GM06990 (cell line): ENCODE data around the gene ERAP2.

Experiments used
- DNase-seq: peaks from one replicate; pipeline ENCODE4 v3.0.0-alpha.2; 2011; ENCODE audit not compliant: insufficient read length; ENCODE audit errors: extremely low read depth
- H3K27me3 ChIP-seq: replicated peaks from 2 replicates; pipeline ENCODE4 v1.6.0; 2011; ENCODE audit warnings: low read length; ENCODE audit not compliant: control insufficient read depth, insufficient read depth
- H3K36me3 ChIP-seq: 2 replicates; pipeline ENCODE4 v1.5.1; 2011; ENCODE audit warnings: low read length; ENCODE audit not compliant: control insufficient read depth, insufficient read depth
- H3K4me3 ChIP-seq: replicated peaks from 2 replicates; pipeline ENCODE4 v1.5.1; 2011; ENCODE audit warnings: low read depth, mild to moderate bottlenecking, control low read depth, low read length
- TF ChIP-seq, protein P1 (sequence below): IDR thresholded peaks from 2 replicates; pipeline ENCODE4 v1.5.1; 2011; ENCODE audit warnings: low read length, control low read depth, mild to moderate bottlenecking, inconsistent platforms; ENCODE audit not compliant: insufficient read depth, poor library complexity, severe bottlenecking

Gene ERAP2

DNA sequence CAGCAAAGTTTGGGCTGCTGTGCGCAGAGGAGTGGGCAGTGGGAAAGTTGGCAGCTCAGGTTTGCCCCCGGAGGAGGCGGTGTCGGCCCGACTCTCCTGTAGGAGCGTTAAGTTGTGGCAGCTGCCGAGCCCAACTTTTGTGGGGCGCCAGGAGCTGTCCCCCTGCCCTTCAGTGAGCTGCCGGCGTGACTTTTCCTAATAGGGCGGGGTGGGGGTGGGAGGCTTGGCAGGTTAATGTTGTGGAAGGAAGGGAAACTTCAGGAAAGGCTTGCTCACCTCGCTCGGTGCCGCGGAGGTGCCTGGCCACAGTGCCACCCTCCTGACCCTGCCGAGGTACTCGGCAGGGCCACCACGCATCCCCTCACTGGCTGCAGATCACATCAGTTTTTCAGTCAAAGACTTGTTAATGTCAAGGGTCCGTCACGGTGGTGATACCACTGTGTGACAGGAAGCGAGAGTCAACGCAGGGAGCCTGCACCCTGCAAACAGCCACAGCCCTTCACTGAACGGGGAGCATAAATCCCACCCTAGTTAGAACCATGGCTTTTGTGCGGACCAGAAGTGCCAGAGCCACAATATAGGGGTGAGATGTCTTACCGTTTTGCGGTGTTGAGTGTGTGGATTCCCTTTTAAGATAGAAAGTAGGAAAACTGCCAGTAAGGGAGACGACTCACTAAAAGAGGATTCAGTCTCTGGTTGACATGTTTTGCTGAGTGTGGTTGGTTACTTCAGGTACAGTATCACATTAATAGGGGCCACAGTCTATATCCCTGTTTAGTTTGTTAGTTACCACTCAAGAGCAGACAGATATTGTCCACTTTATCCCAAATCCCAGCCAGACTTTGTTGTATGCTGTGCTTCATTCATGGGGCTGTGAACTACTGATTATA, 60.4 kb downstream of the ERAP2 start:
- TF ChIP-seq, protein P1, sequence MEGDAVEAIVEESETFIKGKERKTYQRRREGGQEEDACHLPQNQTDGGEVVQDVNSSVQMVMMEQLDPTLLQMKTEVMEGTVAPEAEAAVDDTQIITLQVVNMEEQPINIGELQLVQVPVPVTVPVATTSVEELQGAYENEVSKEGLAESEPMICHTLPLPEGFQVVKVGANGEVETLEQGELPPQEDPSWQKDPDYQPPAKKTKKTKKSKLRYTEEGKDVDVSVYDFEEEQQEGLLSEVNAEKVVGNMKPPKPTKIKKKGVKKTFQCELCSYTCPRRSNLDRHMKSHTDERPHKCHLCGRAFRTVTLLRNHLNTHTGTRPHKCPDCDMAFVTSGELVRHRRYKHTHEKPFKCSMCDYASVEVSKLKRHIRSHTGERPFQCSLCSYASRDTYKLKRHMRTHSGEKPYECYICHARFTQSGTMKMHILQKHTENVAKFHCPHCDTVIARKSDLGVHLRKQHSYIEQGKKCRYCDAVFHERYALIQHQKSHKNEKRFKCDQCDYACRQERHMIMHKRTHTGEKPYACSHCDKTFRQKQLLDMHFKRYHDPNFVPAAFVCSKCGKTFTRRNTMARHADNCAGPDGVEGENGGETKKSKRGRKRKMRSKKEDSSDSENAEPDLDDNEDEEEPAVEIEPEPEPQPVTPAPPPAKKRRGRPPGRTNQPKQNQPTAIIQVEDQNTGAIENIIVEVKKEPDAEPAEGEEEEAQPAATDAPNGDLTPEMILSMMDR, result no peak
- no peaks in the 10 kb centered on the region for H3K27me3 ChIP-seq
- no peaks in the 10 kb centered on the region; the same call in 1 of the 2 replicates for H3K36me3 ChIP-seq
- peak overlapping the region; percentile 92 for H3K4me3 ChIP-seq
- DNase-seq, result peak; percentile 75

DNA sequence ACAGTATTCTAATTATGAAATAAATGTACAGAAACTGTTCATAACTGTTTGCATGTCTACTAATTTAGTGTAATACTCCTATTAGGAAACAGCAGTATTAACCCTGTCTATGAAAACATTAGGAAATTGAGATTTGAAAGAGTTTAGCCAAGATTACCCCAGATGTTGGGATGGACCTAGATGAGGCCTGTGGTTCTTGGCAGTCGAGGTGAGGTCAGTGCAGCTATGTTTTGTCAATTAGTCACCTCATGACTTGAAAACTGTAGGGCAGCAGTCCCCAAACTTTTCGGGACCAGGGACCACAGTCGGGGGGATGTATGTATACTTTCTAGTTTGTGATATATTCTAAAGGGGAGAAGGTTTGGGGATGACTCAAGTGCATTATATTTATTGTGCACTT, 64.3 kb downstream of the ERAP2 start:
- no peaks in the 10 kb centered on the region for H3K27me3 ChIP-seq

DNA sequence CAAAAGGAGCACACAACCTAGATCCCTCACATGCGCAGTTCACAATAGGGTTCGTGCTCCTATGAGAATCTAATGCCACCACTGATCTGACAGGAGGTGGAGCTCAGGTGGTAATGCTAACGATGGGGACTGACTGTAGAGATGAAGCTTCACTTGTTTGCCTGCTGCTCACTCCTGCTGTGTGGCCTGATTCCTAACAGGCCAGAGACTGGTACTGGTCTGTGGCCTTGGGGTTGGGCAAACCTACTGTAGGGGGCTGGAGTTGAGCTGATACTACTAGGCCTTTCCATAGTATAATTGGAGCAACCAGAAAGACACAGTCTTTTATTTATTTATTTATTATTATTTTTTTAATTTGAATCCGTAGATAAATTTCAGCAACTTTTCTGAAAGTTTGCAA, 64.8 kb downstream of the ERAP2 start:
- no peak overlapping the region for H3K4me3 ChIP-seq
- TF ChIP-seq, protein P1, result no peak
- no peak for DNase-seq
- no peaks in the 10 kb centered on the region for H3K27me3 ChIP-seq
- no peaks in the 10 kb centered on the region; the same call in 1 of the 2 replicates for H3K36me3 ChIP-seq

More for the DNA sequence above, 64.3 kb downstream of the ERAP2 start:
- TF ChIP-seq, protein P1, result no peak
- no peak for DNase-seq
- H3K4me3 ChIP-seq, result no peak overlapping the region
- H3K36me3 ChIP-seq, result no peaks in the 10 kb centered on the region; the same call in 1 of the 2 replicates

DNA sequence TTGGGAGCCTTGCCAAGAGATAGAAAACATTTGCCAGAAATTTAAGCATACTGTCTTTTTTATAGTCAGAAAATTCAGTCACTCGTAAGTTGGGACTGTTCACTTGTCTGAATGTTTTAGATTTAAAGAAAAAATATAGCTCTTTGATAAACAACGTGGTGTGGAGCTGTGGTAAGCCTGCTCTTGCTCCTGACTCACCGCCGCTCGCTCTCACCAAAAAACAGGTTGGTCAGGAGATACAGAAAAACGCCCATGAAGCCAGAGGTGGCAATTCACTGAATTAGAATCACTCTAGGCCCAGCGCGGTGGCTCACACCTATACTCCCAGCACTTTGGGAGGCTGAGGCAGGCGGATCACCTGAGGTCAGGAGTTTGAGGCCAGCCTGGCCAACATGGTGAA, 65.8 kb downstream of the ERAP2 start:
- no peak for DNase-seq
- TF ChIP-seq, protein P1, result no peak
- Histone ChIP-seq H3K36me3 (no peaks in the 10 kb centered on the region; the same call in 1 of the 2 replicates), H3K27me3 (no peaks in the 10 kb centered on the region), H3K4me3 (no peak overlapping the region)

DNA sequence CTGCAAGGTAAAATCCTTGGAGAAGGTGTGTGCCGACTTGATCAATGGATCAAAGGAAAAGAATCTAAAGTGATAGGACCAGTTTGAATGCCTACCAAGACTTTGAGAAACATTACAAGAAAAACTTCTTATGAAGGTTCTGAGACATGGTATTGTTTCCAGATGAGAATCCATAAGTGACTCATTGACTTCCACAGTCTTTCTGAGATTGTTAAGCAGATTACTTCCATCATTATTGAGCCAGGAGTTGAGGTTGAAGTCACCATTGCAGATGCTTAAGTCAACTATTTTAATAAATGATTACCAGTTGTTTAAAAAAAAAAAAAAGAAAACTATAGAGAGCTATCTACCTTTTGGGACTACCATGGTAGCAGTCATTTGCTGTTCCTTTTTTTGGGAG, 66.6 kb downstream of the ERAP2 start:
- Histone ChIP-seq H3K36me3 (no peaks in the 10 kb centered on the region; the same call in 1 of the 2 replicates), H3K27me3 (no peaks in the 10 kb centered on the region), H3K4me3 (no peak overlapping the region)
- TF ChIP-seq, protein P1, result no peak
- no peak for DNase-seq

DNA sequence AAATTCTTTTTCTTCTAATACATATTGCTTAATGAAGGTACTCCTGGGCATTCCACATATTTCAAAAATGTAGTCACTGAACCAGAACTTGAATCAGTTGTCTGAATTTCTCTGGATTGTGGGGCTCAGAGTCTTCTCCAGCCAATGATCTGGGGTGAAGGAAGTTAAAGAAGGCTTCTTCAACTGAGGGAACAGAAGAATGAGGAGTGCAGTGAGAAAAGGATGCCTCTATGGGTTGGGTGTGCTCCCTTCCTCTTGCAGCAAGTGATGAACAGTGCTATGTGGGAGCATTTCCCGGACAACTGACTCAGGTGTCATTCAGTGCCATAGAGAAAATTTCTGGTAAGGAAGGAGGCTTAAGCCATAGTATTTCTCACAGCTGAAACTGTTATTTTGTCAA, 67.5 kb downstream of the ERAP2 start:
- H3K4me3 ChIP-seq, result no peak overlapping the region
- no peaks in the 10 kb centered on the region; the same call in 1 of the 2 replicates for H3K36me3 ChIP-seq
- no peaks in the 10 kb centered on the region for H3K27me3 ChIP-seq
- TF ChIP-seq, protein P1, result no peak
- no peak for DNase-seq
